Measurements from ENCODE around the gene DDTL. TPM values are rescaled to one million over a fixed set of nuclear protein-coding genes. Genes with fewer than 3 reads are reported as not detected.
"Not testable (repeated sequence)": the region's sequence is repeated elsewhere in the genome, so short reads cannot be mapped to it uniquely, and the experiment has no call there.

The DDTL gene
- total RNA-seq, 1 donor from 2014 or later = 1.5 TPM

DNA sequence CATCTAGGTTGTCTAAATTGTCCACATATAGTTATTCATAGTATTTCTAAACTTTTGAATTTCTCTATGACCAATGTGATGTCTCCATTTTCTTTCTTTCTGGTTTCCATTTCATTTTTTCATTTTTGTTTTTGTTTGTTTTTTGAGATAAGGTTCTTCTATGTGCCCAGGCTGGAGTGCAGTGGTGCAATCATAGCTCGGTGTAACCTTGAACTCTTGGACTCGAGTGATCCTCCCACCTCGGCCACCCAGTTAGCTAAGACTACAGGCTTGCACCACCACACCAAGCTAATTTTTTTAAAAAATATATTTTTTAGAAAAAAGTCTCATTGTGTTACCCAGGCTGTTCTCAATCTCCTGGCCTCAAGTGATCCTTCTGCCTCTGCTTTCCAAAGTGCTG lies 30.4 kb downstream of the DDTL start:
- H3K27me3 ChIP-seq (ENCODE audit: low read depth) = no peaks in the 10 kb centered on the region
- H3K4me3 ChIP-seq = no peak overlapping the region
- H3K36me3 ChIP-seq = no peaks in the 10 kb centered on the region
- intact Hi-C loops (cut with micrococcal nuclease) = no loop called here
- TF ChIP-seq, protein P1, sequence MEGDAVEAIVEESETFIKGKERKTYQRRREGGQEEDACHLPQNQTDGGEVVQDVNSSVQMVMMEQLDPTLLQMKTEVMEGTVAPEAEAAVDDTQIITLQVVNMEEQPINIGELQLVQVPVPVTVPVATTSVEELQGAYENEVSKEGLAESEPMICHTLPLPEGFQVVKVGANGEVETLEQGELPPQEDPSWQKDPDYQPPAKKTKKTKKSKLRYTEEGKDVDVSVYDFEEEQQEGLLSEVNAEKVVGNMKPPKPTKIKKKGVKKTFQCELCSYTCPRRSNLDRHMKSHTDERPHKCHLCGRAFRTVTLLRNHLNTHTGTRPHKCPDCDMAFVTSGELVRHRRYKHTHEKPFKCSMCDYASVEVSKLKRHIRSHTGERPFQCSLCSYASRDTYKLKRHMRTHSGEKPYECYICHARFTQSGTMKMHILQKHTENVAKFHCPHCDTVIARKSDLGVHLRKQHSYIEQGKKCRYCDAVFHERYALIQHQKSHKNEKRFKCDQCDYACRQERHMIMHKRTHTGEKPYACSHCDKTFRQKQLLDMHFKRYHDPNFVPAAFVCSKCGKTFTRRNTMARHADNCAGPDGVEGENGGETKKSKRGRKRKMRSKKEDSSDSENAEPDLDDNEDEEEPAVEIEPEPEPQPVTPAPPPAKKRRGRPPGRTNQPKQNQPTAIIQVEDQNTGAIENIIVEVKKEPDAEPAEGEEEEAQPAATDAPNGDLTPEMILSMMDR (IDR thresholded peaks at IDR 0.05; ENCODE audit: borderline replicate concordance) = no peak
- no peak for DNase-seq
- H3K4me1 ChIP-seq = peaks cover 3% of the 10 kb centered on the region
- no peak overlapping the region for H3K27ac ChIP-seq (replicated peaks)
- H3K9me3 ChIP-seq (replicated peaks) = no peaks in the 10 kb centered on the region

DNA sequence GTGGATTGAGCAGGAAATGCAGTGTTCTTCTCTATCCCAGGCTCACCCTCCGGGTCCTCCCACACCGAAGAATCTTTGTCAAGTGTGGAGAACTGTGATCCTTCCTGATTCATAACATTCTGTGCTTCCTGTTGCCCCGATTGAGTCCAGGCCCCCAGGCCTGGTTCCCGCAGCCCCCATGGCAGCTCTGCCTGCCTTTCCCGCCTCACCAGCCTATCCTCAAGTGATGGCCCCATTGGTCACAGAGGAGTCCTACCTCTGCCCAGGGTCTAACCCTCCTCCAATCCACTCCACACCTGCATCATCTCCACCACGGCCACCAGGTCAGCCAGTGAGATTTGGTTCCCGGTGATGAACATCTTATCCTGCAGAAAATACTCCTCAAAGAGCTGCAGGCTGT lies 33.1 kb downstream of the DDTL start:
- intact Hi-C loops (cut with micrococcal nuclease); DNase-seq; H3K27me3 ChIP-seq (ENCODE audit: low read depth); H3K4me3 ChIP-seq; H3K36me3 ChIP-seq; H3K9me3 ChIP-seq (replicated peaks); H3K27ac ChIP-seq (replicated peaks): not testable (repeated sequence)
- peaks cover 12% of the 10 kb centered on the region for H3K4me1 ChIP-seq

DNA sequence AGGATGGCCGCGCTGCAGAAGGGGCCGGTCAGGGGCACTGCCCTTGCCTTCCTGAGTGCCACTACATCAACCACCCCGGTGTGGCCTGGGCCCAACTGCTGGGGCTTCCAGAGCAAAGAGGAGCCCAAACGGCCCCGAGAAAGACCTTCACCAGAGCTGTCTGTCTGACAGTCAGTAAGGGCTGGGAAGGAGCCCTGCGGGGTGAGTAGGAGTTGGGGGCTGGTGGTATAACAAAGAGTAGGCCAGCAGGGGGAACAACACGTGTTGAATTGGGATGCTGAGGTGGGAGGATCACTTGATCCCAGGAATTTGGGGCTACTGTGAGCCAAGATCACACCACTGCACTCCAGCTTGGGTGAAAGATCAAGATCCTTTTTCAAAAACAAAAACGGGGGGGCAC lies 34.6 kb downstream of the DDTL start:
- Histone ChIP-seq H3K36me3 (no peaks in the 10 kb centered on the region), H3K9me3 (replicated peaks) (no peaks in the 10 kb centered on the region), H3K4me1 (peaks cover 27% of the 10 kb centered on the region), H3K27ac (replicated peaks) (no peak overlapping the region), H3K4me3 (no peak overlapping the region), H3K27me3 (ENCODE audit: low read depth) (no peaks in the 10 kb centered on the region)
- no peak for DNase-seq
- TF ChIP-seq, protein P1 (IDR thresholded peaks at IDR 0.05; ENCODE audit: borderline replicate concordance) = no peak
- intact Hi-C loops (cut with micrococcal nuclease) = no loop called here

DNA sequence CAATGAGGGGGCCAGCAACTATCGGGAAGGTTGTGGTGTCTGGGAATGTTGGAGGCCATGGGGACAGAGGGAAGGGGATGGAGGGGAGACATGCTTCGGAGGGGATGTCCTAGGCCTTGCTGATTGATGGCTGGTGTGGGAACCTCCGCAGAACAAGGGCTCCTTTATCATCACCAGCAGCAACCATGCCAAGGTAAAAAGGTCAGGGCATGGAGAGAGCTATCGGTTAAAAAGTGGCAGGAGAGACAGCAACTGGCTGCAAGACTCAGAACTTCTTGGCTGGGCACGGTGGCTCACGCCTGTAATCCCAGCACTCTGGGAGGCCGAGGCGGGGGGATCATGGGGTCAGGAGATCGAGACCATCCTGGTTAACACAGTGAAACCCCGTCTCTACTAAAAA lies 35.6 kb downstream of the DDTL start:
- H3K4me3 ChIP-seq = no peak overlapping the region
- DNase-seq = no peak
- no peaks in the 10 kb centered on the region for H3K9me3 ChIP-seq (replicated peaks)
- peak overlapping the region; percentile 19 for H3K27ac ChIP-seq (replicated peaks)
- TF ChIP-seq, protein P1 (IDR thresholded peaks at IDR 0.05; ENCODE audit: borderline replicate concordance) = no peak
- intact Hi-C loops (cut with micrococcal nuclease) = no loop called here
- H3K4me1 ChIP-seq = peaks cover 27% of the 10 kb centered on the region
- no peaks in the 10 kb centered on the region for H3K36me3 ChIP-seq
- no peaks in the 10 kb centered on the region for H3K27me3 ChIP-seq (ENCODE audit: low read depth)

DNA sequence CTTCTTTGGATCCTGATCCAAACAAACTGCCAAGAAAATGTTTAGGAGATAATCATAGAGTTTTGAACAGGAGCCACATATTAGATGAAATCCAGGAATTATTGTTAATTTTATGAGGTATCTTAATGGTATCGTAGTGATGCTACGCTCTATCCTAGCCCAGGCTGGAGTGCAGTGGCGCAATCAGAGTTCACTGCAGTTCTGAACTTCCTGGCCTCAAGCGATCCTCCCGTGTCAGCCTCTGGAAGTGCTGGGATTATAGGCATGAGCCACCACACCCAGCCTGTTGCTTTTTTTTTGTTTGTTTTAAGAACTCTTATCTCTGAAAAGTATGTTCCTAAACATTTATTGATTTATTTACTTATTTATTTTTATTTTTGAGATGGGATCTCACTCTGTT lies 36.2 kb downstream of the DDTL start:
- TF ChIP-seq, protein P1 (IDR thresholded peaks at IDR 0.05; ENCODE audit: borderline replicate concordance) = no peak
- Histone ChIP-seq H3K27me3 (ENCODE audit: low read depth) (no peaks in the 10 kb centered on the region), H3K27ac (replicated peaks) (no peak overlapping the region), H3K36me3 (no peaks in the 10 kb centered on the region), H3K9me3 (replicated peaks) (no peaks in the 10 kb centered on the region), H3K4me3 (no peak overlapping the region), H3K4me1 (peaks cover 27% of the 10 kb centered on the region)
- DNase-seq = no peak
- intact Hi-C loops (cut with micrococcal nuclease) = no loop called here

DNA sequence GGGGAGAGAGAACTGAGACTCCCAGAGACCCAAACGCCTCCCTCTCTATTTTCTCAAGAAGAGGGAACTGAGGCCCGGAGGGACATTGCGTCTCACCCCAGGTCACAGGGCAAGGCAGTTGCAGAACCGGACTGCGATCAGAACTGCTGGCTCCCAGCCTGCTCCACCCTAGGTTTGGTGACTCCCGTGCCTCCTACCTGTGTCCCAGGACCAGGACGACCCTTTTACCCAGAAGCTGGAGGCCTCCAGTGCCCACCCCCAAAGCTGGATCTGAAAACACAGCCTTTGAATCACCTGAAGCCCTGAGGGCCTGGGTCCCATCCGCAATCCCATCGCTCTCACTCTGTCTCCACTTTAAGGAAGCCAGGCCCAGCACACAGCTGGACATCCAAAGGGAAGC lies 37.2 kb downstream of the DDTL start:
- TF ChIP-seq, protein P1 (IDR thresholded peaks at IDR 0.05; ENCODE audit: borderline replicate concordance) = no peak
- intact Hi-C loops (cut with micrococcal nuclease) = no loop called here
- H3K4me3 ChIP-seq = no peak overlapping the region
- no peak overlapping the region for H3K27ac ChIP-seq (replicated peaks)
- H3K9me3 ChIP-seq (replicated peaks) = no peaks in the 10 kb centered on the region
- H3K27me3 ChIP-seq (ENCODE audit: low read depth) = no peaks in the 10 kb centered on the region
- no peak for DNase-seq
- no peaks in the 10 kb centered on the region for H3K36me3 ChIP-seq
- H3K4me1 ChIP-seq = peaks cover 27% of the 10 kb centered on the region

Measured in left ventricle myocardium inferior (tissue), 1 donor.